ENCODE measurements around the gene HSD11B1.
A peak's percentile ranks its signal among the peaks of the same experiment; 100 is the strongest.
"Not testable (repeated sequence)": the region's sequence is repeated elsewhere in the genome, so short reads cannot be mapped to it uniquely, and the experiment has no call there.

Gene HSD11B1

DNA sequence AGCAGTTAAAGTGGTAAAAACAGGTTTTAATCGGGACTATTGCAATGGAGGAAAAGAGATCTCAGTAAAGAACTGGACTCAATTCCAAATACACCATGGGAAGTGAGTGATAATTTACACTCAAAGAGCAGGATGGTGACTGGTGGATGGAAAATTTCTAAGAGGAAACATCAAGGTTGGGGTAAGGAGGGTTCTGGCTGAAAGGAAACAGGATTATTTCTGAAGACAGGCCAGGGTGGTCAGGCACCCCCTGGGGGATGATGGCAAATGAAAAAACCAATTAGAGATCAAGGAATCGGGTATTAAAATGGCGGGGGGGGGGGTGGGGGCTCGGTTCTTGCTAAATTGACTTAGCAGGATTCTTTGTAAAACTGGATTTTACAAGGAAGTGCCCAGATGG lies 12.3 kb upstream of the HSD11B1 start:
- no peak for DNase-seq

DNA sequence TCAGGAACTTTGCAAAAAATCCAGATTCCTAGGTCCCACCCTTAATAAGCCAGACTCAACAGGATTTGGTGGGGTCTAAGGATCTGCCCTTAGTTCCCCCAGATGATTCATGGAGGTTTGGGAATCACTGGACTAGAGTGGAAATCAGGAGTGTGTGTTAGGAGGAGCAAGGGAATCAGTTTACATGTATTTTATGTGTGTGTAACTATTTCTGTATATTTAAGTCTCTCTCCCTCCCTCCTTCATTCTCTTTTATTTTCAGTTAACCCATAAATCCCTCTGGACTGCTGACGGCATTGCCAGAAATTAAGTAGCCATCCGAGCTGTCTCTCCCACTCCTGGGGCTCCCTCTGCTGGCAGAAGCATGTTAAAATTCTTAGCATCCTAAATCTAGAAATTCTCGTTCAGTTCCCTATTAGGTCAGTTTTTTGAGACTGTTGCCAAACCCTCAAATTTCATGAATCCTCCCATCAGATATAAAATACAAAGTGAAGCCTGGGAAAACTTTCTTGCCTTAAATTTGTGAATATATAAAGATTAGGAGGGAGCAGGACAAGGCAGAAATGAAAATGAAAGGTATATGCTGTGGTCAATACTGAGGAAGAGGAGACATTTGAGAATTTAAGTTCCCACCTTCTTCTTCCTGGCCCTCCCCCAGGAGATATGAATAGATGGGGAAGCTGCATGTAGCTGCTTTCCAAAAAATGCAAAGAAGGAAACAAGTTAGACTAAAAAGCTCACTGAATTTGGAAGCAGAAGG lies 11.7 kb upstream of the HSD11B1 start:
- peak in 1 of 2 experiments; percentile 24 for DNase-seq

DNA sequence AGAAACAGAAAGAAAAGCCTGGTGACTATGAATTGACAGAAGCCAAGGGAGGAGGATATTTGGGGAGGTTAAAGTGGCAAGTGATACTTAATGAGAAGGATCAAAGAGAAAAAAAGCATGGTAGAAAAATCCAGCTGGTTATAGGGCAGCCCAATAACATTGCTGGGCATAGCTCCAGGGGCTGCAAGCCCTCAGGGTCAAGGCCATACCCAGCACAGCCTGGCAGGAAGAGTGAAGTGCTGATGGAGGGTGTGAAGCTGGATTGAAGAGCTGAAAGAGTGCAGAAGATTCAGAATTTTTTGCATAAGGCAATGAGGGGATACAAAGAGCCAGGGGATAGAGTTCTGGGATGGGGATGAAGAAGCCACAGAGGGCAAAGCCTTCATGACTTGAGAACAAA lies 8.0 kb upstream of the HSD11B1 start:
- no peak for DNase-seq

DNA sequence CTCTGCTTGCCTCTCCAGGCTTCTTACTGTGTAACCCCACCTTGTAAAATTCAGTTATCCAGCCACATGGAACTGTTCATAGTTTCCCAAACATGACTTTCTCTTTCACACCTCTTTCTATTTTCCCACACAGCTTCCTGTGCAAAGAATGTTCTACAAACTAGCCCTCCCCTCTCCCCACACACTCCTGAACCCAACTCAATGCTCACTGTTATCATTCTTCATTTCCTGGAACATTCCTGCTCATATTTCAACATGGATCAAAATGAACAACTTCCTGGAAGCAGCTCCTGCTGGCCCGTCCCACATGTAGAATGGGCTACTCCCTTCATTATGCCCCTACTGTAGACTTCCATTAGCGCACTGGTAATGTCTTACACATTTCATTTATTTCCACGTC lies 7.5 kb upstream of the HSD11B1 start:
- DNase-seq: no peak

DNA sequence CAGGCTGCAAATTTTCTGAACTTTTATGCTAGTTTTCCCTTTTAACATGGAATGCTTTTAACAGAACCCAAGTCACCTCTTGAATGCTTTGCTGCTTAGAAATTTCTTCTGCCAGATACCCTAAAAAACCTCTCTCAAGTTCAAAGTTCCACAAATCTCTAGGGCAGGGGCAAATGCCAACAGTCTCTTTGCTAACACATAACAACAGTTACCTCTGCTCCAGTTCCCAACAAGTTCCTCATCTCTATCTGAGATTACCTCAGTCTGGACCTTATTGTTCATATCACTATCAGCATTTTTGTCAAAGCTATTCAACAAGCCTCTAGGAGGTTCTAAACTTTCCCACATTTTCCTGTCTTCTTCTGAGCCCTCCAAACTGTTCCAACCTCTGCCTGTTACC lies 4.0 kb upstream of the HSD11B1 start:
- not testable (repeated sequence) for DNase-seq

DNA sequence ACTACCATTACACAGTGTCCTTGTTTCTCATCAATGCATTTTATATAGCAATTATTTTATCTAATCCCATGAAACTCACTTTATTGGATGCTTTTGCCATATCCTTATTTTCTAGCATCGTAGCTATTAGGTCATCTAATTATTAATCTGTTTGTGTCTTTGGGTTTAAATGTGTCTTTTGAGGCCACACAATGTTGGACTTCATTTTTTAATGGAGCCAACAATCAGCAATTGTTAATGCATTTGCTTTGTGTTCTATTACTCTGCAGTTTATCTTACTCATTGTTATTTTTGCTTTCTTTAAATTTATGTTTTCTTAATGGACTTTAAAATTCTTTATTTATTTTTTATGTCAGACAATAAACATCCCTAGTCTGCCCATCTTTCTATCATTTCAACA lies 1.8 kb upstream of the HSD11B1 start:
- DNase-seq: no peak

DNA sequence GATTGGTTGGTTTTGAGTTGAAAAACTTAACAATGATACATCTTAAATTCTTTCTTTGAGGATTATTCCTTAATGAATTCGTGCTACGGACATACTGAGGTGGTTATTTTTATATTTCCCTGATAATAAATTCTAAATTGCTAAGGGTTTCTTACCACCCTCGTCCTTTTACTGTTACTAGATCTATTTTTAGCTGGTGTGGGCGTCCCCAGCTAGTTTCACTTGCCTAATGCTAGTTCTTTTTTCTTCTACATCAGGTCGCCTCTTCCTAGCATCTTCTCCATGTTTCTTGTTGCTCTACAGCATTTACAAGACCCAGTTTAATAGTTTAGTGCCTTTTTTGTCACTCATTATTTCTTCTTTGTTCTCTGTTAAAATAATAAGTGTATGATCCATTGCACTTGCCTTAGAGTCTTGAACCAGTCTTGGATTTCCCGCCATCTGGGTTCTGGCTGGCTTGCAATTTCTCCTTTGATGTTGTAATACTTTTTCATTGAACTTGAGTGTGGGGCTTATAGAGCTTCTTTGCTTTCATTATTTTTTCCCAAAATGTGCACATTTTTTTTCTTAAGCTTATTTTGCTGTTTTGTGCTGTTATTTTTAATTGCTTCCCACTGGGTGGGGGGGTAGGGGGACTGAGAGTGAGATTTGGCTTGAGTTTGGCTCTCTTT lies 677 bp upstream of the HSD11B1 start:
- no peak for DNase-seq

DNA sequence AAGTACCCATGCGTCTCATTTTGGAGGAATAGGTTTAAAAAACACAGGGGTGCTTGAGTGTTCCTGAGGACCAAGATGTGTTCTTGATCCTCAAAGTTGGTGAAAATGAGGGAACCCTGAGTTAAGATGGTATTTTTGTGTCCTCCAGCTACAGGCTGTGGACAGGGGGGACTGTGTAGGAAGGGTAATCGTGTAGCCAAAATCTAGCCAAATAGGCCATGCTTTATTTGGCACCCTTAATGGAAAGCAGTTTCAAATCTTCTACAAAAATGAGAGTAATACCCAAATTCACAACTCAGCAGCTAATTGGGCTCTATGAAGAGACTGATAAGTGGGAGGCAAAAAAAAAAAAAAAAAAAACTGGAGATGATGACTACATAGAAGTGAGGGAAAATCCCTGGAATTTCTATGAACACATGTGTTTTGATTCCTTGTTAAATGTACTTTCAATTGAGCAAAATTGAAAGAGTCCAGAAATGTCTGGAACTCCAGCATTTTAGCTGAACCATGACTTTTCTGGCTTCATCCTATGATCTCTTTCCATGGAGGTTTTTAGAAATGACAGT lies 470 bp downstream of the HSD11B1 start:
- no peak for DNase-seq

DNA sequence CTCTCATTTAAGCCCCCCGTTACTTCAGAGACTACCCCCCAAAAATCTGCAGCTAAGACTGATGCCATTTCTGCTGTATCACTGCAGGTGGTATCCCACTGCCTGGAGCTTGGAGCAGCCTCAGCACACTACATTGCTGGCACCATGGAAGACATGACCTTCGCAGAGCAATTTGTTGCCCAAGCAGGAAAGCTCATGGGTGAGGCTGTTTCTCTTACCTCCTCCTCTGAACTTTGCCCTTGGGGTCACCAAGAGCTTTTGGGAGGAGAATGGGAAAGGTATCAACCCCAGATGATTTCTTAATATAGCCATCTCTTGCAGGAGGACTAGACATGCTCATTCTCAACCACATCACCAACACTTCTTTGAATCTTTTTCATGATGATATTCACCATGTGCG lies 2.0 kb downstream of the HSD11B1 start:
- no peak for DNase-seq

DNA sequence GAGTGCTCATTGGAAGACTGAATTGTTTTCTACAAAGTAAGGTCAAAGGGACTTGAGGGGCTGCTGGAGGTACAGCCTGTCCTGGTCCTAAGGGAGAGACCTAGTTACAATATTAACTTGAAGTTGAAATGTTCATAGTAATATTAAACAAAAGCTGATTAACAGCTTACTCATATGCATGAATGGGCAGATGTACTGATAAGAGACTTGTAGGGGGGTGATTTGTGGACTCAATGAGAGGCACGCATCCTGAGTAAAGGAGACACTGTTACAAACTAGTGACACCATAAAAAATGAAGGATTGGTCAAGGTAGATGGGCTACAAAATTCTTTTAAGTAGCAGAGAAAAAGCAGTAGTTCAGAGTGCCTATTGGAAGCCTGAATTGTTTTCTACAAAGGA lies 2.7 kb downstream of the HSD11B1 start:
- no peak for DNase-seq

DNA sequence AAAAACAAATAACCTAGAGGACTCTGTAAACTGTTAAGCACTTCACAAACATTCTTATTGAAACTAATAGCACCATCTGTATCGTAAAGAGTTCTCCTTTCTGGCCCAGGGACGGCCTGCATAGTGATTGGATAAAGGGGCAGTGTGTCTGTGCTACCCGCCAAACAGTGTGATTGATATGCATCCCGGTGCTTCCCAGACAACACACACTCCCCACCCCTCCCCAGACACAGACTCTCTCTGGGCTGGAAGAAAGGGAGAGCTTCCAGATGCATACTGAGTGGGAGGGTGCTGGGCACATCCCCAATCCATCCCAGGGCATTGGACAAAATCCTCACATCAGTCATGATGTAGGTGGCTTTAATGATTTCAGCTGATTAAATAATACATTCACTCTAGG lies 3.7 kb downstream of the HSD11B1 start:
- no peak for DNase-seq

DNA sequence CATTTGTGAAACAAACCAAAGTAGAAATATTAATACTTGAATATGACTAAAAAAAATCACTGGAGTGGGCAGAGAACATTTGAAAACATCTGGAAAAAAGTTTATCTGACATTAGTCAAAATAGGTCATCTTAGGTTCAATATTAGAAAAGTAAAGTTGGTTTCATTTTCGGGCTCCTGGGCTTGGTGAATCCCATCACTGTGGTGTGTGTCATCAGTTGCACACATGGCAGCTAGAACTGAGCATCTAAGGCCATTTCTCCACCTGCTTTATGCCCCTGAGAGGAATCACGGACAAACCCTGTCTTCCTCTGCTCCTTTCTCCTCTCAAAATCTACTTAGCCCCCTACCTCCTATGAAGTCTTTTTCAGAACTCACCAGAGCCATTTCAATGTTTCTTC lies 5.4 kb downstream of the HSD11B1 start:
- DNase-seq: no peak

DNA sequence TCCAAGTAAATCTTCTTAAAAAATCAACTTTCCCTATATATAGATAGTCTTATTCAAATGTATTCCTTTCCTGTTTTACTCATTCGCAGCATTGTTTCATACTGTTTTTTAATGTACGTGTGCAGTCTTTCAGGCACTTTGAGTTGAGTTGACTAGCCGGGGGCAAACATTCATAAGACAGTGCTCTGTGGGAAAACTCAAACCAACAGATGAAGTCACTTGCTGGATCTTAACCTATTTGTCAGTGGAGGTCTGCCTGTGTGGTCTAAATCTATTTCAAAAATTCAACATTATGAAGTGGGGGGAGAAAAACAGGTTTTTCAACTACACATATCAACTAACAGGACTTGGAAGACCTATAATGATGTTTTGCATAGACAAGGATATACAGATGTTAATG lies 6.2 kb downstream of the HSD11B1 start:
- DNase-seq: no peak

DNA sequence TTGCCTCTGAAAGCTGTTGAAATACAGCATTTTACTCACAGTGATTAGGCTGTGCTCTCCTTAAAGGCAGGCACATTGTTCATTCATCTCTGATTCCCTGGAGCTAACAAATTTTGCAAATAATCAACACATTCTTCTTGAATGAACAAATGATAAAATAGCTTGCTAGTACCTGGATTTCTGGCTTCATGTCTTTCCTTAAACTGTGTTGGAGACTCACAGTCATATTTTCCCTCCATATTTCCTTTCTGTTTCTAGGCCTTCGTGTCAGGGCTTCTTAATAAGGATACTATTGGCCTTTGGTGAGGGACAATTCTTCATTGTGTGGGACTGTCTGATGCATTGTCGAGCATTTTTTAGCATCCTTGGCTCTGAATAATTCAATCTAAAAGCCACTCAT lies 9.7 kb downstream of the HSD11B1 start:
- DNase-seq: no peak

DNA sequence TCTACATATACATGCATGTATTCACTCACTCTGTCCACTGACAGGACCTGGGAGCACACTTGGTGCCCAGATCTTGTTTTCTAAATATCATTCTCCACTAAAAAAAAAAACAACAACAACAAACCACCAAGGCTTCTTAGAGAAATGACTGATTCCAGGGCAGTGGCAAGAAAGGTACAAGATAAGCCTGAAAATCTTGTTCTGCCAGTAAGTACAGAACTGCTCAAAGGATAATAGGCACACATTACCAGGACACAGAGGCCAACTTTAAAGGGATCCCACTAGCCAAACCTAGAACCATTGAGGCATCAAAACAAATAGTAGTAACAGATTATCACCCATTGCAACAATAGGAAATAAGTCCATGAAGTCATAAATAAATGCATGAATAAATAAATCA lies 10.7 kb downstream of the HSD11B1 start:
- DNase-seq: no peak

DNA sequence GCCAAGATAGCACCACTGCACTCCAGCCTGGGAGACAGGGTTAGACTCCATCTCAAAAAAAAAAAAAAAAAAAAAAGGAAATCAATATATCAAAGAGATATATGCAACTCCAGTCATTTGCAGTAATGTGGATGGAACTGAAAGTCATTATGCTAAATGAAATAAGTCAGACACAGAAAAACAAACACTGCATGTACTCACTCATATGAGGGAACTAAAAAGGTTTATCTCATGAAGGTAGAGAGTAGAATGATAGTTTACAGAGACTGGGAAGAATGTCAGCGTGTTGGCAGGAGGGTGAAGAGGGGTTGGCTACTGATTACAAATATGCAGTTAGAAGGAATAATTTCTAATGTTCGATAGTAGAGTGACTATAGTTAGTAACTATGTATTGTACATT lies 13.2 kb downstream of the HSD11B1 start:
- no peak for DNase-seq

DNA sequence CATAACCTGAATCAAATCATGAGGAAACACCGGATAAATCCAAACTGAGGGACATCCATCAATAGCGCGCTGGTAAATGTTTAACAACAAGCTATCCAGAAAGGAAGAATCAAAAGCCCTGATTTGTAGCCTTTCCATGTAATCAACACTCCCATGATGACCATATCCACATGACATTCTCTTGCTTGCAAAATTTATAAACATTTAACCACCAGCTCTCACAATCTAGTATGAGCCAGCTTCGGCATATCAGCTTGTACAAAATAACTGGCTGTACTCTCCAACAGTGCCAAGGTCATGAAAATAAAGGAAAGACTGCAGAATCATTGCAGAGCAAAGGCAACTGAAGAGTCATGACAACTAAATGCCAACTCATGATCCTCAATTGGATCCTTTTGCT lies 15.7 kb downstream of the HSD11B1 start:
- no peak for DNase-seq

DNA sequence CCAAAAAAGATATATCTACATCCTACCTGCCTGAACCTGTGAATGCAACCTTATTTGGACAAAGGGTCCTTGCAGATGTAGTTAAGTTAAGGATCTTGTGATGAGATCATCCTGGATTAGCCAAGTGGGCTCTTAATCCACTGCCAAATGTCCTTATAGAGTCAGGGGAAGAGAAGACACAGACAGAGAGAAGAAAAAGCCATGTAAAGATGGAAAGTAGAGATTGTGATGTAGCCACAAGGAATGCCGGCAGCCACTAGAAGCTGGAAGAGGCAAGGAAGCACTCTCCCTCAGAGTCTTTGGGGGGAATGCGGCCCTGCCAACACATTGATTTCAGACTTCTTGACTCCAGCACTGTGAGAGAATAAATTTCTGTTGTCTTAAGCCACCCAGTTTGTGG lies 16.2 kb downstream of the HSD11B1 start:
- DNase-seq: no peak

DNA sequence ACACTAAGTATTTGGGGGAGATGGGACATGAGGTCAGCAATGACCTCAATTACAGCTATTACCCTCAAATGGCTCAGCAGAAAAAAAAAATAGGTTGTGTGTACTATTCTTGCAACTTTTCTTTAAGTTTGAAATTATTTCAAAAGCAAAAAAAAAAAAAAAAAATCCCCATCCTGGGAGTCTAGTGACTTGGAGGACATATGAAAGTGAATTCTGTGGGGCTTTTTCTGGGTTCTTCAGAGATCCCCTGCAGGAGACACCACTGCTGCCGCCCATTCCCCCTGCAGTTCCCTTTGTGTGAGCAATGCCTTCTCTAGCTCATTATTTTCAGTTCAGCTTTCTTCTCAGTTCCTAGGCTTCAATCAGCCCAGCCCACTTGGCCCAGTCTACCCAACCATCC lies 16.7 kb downstream of the HSD11B1 start:
- DNase-seq: no peak

DNA sequence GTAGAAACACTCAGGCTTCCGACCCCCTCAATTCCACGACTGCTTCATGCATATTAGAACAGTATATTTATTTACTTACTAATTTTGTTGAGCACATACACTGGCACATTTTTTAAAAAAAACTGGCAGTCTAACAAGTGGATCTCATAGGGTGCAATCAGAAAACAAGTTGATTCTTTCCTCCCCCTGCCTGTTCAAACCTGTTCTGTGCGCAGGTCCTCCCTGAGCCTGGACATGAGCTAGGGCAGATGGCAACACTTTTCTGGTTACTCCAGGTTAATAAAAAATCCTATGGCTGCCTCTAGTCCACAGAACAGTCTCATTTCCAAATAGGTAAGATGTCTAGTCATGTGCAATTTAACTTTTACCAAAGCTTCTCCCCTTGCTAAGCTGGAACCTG lies 18.6 kb downstream of the HSD11B1 start:
- no peak for DNase-seq

DNA sequence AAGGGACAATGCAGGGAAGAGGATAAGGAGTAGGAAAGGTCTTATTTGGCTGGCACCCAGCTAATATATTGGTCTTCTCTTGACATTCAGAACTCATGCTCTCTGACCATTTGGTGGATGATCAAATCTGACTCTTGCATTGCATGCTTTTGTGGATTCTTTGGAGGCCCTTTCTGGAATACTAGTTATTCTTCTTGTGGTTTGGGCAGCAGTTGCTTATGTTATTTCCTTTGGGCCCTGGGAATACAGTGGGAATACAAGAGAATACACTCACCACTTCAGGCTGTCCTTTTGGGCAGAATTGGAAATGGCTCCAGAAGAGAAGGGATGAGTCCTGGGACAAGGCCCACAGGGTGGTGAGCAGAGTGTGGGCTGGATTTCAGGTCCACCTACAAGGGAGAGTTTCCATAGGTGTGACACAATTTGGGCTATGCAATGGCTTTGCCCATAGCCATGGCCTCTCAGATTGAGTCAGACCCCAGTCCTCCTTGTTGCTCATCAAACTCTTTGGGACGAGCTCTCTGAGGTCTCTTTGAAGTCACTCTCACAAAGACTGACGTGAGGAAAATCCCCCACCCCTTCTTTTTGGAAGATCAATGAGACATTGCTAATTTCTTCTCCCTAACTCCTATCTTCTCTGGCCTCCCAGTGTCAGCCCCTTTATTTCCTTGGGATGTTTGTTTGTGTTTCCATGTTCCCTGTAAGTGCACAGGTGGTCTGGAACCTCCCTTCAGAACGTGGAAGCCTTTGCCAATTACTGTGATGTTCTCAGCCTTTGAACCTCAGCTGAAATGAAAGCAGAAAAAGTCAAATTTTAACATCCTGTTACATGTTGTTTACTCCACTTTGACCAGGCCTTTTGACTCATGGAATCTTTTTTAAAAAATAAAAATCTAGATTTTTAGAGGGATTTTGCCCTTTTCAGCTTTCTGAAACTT lies 19.4 kb downstream of the HSD11B1 start:
- no peak for DNase-seq

DNA sequence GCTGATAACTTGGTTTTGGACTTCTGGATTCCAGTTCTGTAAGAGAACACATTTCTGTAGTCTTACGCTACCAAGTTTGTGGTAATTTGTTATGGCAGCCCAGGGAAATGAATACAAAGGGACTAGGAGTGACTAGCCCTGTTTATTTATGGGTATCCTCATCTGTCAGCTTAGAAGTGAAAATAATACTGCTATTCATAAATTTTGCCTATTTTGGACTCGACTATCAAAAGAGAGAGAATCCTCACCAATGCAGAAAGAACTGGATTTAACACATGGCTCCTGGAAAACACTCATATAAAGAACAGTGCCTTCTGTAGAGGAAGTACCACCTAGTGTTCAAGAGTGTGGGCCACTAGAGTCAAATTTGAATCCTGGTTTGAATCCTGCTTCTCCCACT lies 22.6 kb downstream of the HSD11B1 start:
- DNase-seq: no peak

DNA sequence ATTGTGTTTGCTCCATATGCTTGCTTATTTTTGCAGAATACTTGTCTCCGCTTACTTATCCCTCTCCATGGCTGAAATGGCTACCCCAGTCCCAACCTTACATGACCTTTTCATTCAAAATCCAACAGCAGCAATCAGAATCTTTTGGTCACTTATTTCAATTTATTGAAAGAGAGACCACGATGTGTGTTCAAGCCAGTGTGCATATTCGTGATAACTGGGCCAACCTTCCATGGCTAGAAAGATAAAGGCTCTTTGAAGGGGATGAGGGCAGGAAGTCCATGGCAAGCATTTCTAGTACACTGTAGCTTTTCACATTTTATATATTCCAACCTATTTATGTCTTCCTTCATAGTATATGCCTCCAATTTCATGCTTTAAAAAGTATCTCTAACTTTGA lies 23.1 kb downstream of the HSD11B1 start:
- no peak for DNase-seq
